HG03064 (cell line): ENCODE data around the gene SNX4.
A peak's percentile ranks its signal among the peaks of the same experiment; 100 is the strongest.
"Not testable (repeated sequence)": the region's sequence is repeated elsewhere in the genome, so short reads cannot be mapped to it uniquely, and the experiment has no call there.

ENCODE experiments used
- ATAC-seq: cut with Tn5 transposase; IDR thresholded peaks from one replicate; pipeline ENCODE4 v1.9.1; 2021; ENCODE audit warnings: low read depth; ENCODE audit not compliant: unreplicated experiment

Gene SNX4

GRCh38 chr3:125519678-125520562 lies at the start of gene SNX4:
SNX4 (minus strand) TSS chr3:125520202; CDS start chr3:125520172, 30 bp downstream.
- ATAC-seq, result peak; percentile 74

GRCh38 chr3:125556314-125556713 lies 36.3 kb upstream of the SNX4 start:
- no peak for ATAC-seq

- ATAC-seq, result no peak
Observed at GRCh38 chr3:125552401-125552800, 32.4 kb upstream of the SNX4 start.

- ATAC-seq, result no peak
Observed at GRCh38 chr3:125528920-125529319, 8.9 kb upstream of the SNX4 start.

- no peak for ATAC-seq
Observed at GRCh38 chr3:125525153-125525552, 5.2 kb upstream of the SNX4 start.

GRCh38 chr3:125520563-125520919 lies 539 bp upstream of the SNX4 start:
- not testable (repeated sequence) for ATAC-seq

- no peak for ATAC-seq
Observed at GRCh38 chr3:125515421-125515820, 4.6 kb downstream of the SNX4 start.

- ATAC-seq, result no peak
Observed at GRCh38 chr3:125513490-125514115, 6.4 kb downstream of the SNX4 start.

- ATAC-seq, result no peak
Observed at GRCh38 chr3:125512135-125512920, 7.7 kb downstream of the SNX4 start.

GRCh38 chr3:125511420-125512118 lies 8.4 kb downstream of the SNX4 start:
- no peak for ATAC-seq

GRCh38 chr3:125507128-125507527 lies 12.9 kb downstream of the SNX4 start:
- ATAC-seq, result no peak

GRCh38 chr3:125498630-125499029 lies 21.4 kb downstream of the SNX4 start:
- no peak for ATAC-seq

- ATAC-seq, result no peak
Observed at GRCh38 chr3:125496701-125497100, 23.3 kb downstream of the SNX4 start.

GRCh38 chr3:125482406-125482805 lies 37.6 kb downstream of the SNX4 start:
- no peak for ATAC-seq

GRCh38 chr3:125481786-125482185 lies 38.2 kb downstream of the SNX4 start:
- ATAC-seq, result no peak

GRCh38 chr3:125481375-125481759 lies 38.6 kb downstream of the SNX4 start:
- not testable (repeated sequence) for ATAC-seq

- ATAC-seq, result no peak
Observed at GRCh38 chr3:125480656-125481374, 39.2 kb downstream of the SNX4 start.

GRCh38 chr3:125479091-125479490 lies 40.9 kb downstream of the SNX4 start:
- ATAC-seq, result no peak

GRCh38 chr3:125478326-125478725 lies 41.7 kb downstream of the SNX4 start:
- ATAC-seq, result no peak

- ATAC-seq, result no peak
Observed at GRCh38 chr3:125477701-125478100, 42.3 kb downstream of the SNX4 start.
